Testis (tissue), 3 donors: ENCODE measurements around the gene KLHL42. TPM values are rescaled to one million over a fixed set of nuclear protein-coding genes. Genes with fewer than 3 reads are reported as not detected.

Source experiments
- DNase-seq: peaks from one replicate; pipeline ENCODE4 v3.0.0-alpha.2; 2019
- H3K27ac ChIP-seq, 2 donors: fragments of 200-600 bp; sonication (generic); one replicate each; pipeline ENCODE4 v1.5.1; 2019
- H3K27me3 ChIP-seq: fragments of 200-600 bp; sonication (generic); one replicate; pipeline ENCODE4 v1.5.1; 2019
- H3K36me3 ChIP-seq: fragments of 200-600 bp; sonication (generic); one replicate; pipeline ENCODE4 v1.5.1; 2017; ENCODE audit warnings: low read depth; ENCODE audit errors: missing control alignments
- H3K4me1 ChIP-seq: fragments of 200-600 bp; sonication (generic); one replicate; pipeline ENCODE4 v1.5.1; 2019
- H3K4me3 ChIP-seq, 2 donors: fragments of 200-600 bp; sonication (generic); one replicate each; pipeline ENCODE4 v1.5.1; 2017 to 2019
- H3K9me3 ChIP-seq: fragments of 200-600 bp; sonication (generic); one replicate; pipeline ENCODE4 v1.5.1; 2017
- CTCF ChIP-seq, 3 experiments: fragments of 450-650 bp in 2 of 3; fragments of 200-600 bp in 1 of 3; sonication (generic) in 1 of 3; IDR thresholded peaks; one replicate each; pipeline ENCODE4 v1.5.1; 2016 to 2019; ENCODE audit warnings: antibody characterized with exemption in 3 of 3, mild to moderate bottlenecking in 2 of 3, moderate library complexity in 1 of 3
- POLR2A ChIP-seq: fragments of 450-650 bp; IDR thresholded peaks from one replicate; pipeline ENCODE4 v1.6.1; 2017; ENCODE audit warnings: antibody characterized with exemption, mild to moderate bottlenecking, moderate library complexity
- WGBS, 2 donors: methylation state at CpG; one replicate each; pipeline ENCODE4 v1.1.5; 2018; 5-methylcytosine and 5-hydroxymethylcytosine counted together
- intact Hi-C: fragments of 100-400 bp; cut with DNase I; formaldehyde crosslinking; loops from one replicate; pipeline ENCODE4 v1.15.1; 2023; ENCODE audit warnings: low total_unique reads
- polyA plus RNA-seq: library from polyadenylated mRNA; stranded (reverse); fragments of 350-450 nt; fragmentation: Illumina TruSeq; extraction: RNeasy Lipid Tissue Mini Kit (QIAGEN cat#74804); gene quantifications from one replicate; pipeline ENCODE4 v1.2.3, GENCODE V29; 2014; ENCODE audit warnings: low read depth, low replicate concordance; ENCODE audit not compliant: insufficient read depth
- total RNA-seq, 2 donors: library from RNA; depleted of rRNA; stranded (reverse); fragments of >200 nt; gene quantifications; one replicate each; pipeline ENCODE4 v1.2.3, GENCODE V29; 2016

Gene KLHL42
- total and polyA plus RNA-seq, 3 donors from 2014 or later, result 23.7 to 87.8 (median 65.1) TPM

DNA sequence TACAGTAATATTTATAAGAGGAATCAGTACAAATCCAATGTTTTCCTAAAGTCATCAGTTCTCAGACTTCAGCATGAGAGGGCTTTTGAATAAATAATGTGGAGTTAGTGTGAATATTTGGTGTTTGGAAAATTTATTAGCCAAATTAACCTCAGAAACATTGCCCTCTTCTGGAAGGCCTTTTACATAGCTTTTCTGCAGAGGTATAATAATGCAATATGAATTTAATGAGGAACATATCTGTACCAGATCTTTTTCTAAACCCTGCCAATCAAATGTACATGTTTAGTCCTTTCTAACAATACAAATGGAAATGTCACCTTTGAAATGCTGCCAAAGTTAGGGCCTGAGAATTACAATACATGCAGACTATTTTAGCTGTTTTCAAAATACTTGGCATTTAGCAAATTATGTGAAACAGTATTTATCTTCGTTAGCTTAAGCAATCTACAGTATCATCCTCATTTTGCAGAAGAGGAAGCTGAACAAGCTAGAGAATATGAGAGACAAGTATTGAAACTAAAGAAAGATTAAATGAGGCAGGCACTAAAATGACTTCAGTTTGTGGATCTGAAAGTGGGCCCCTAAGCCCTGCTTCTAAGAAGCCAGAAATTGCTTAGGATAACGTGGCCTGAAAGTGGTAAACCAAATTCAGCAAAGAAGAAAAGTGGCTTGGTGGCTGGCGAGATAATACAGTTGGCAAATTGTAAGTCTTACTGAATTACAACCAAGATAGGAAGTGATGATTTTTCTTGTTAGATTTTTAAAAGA is 60.4 kb downstream of the KLHL42 start:
- TF ChIP-seq CTCF (IDR thresholded peaks at IDR 0.05) (no peak), POLR2A (no peak)
- Histone ChIP-seq H3K9me3 (no peaks in the 10 kb centered on the region), H3K4me3 (no peak overlapping the region), H3K4me1 (peaks cover 15% of the 10 kb centered on the region), H3K36me3 (no peaks in the 10 kb centered on the region), H3K27me3 (no peaks in the 10 kb centered on the region), H3K27ac (no peak overlapping the region)
- whole genome bisulfite sequencing, 2 donors, result 73 to 85% methylated on average over 3 of the region's 3 CpGs
- intact Hi-C loops, result no loop called here
- no peak for DNase-seq

DNA sequence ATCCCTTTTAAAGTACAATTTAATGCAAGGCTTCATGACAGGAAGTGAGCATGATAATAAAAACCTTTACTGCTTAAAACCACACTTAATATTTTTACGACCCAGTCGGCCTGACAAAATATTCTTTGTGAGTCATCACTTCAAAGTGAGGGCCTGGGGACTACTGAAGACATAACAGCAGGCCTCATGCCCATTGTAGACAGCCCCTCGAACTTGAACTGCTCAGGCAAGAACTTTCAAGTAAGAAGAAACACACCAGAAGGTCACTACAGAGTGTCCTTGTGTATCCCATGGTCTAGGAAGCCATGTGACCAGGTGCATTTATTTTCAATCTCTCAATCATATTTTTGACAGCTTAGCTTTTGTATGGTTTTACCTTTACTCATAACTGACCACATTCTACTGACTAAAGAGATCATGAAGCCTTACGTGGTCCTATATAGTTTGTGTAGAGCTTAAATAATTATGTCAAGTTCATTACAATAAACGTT is 61.4 kb downstream of the KLHL42 start:
- peaks cover 15% of the 10 kb centered on the region for H3K4me1 ChIP-seq
- intact Hi-C loops, result no loop called here
- no peaks in the 10 kb centered on the region for H3K9me3 ChIP-seq
- H3K4me3 ChIP-seq, result no peak overlapping the region
- 73 to 80% methylated on average over 5 of the region's 5 CpGs for WGBS, 2 donors
- TF ChIP-seq POLR2A (no peak), CTCF (IDR thresholded peaks at IDR 0.05) (no peak)
- H3K27ac ChIP-seq, result no peak overlapping the region
- no peaks in the 10 kb centered on the region for H3K27me3 ChIP-seq
- no peaks in the 10 kb centered on the region for H3K36me3 ChIP-seq
- no peak for DNase-seq

GRCh38 chr12:27843714-27844245 is 63.7 kb downstream of the KLHL42 start:
- TF ChIP-seq POLR2A (no peak), CTCF (IDR thresholded peaks at IDR 0.05) (no peak)
- H3K4me3 ChIP-seq, result no peak overlapping the region
- H3K27me3 ChIP-seq, result no peaks in the 10 kb centered on the region
- no peak for DNase-seq
- intact Hi-C loops, result no loop called here
- no peak overlapping the region for H3K27ac ChIP-seq
- H3K9me3 ChIP-seq, result no peaks in the 10 kb centered on the region
- WGBS, 2 donors, result 68 to 73% methylated on average over 8 of the region's 8 CpGs
- H3K4me1 ChIP-seq, result peaks cover 7% of the 10 kb centered on the region
- no peaks in the 10 kb centered on the region for H3K36me3 ChIP-seq

- Histone ChIP-seq H3K4me3 (no peak overlapping the region), H3K27me3 (no peaks in the 10 kb centered on the region), H3K36me3 (no peaks in the 10 kb centered on the region), H3K9me3 (no peaks in the 10 kb centered on the region), H3K27ac (no peak overlapping the region), H3K4me1 (peaks cover 5% of the 10 kb centered on the region)
- WGBS, 2 donors, result 75 to 77% methylated on average over 6 to 15 of the region's 15 CpGs
- TF ChIP-seq CTCF (IDR thresholded peaks at IDR 0.05), result no peak
- no peak for TF ChIP-seq POLR2A
- DNase-seq, result no peak
- intact Hi-C loops, result no loop called here
These were observed 64.5 kb downstream of the KLHL42 start for GRCh38 chr12:27844366-27845090.
